ENCODE data around the gene C1orf21. TPM values are rescaled to one million over a fixed set of nuclear protein-coding genes. Genes with fewer than 3 reads are reported as not detected.
"Not testable (repeated sequence)": the region's sequence is repeated elsewhere in the genome, so short reads cannot be mapped to it uniquely, and the experiment has no call there.

C1orf21 gene, protein sequence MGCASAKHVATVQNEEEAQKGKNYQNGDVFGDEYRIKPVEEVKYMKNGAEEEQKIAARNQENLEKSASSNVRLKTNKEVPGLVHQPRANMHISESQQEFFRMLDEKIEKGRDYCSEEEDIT
- 43.3 TPM for total RNA-seq (ENCODE audit: unreplicated experiment)
- long read RNA-seq, full-length matches to known transcripts: 7 of 10 reads
- long read RNA-seq, partial matches to known transcripts: 0 of 10 reads
- long read RNA-seq, other reads (novel, unspliced or antisense): 3 of 10 reads

GRCh38 chr1:184386312-184387068, at the start of gene C1orf21:
C1orf21 (plus strand) TSS chr1:184387029; CDS start chr1:184477510, 90,481 bp downstream.
- no peaks in the 10 kb centered on the region for H3K36me3 Mint-ChIP-seq (ENCODE audit: unreplicated experiment)
- TF ChIP-seq, protein P1, sequence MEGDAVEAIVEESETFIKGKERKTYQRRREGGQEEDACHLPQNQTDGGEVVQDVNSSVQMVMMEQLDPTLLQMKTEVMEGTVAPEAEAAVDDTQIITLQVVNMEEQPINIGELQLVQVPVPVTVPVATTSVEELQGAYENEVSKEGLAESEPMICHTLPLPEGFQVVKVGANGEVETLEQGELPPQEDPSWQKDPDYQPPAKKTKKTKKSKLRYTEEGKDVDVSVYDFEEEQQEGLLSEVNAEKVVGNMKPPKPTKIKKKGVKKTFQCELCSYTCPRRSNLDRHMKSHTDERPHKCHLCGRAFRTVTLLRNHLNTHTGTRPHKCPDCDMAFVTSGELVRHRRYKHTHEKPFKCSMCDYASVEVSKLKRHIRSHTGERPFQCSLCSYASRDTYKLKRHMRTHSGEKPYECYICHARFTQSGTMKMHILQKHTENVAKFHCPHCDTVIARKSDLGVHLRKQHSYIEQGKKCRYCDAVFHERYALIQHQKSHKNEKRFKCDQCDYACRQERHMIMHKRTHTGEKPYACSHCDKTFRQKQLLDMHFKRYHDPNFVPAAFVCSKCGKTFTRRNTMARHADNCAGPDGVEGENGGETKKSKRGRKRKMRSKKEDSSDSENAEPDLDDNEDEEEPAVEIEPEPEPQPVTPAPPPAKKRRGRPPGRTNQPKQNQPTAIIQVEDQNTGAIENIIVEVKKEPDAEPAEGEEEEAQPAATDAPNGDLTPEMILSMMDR (IDR thresholded peaks at IDR 0.05; ENCODE audit: partially characterized antibody, unreplicated experiment): no peak
- H3K4me1 Mint-ChIP-seq (ENCODE audit: low read depth, unreplicated experiment): peaks cover 21% of the 10 kb centered on the region
- H3K27ac Mint-ChIP-seq (ENCODE audit: unreplicated experiment): peak within 1 kb of the TSS; percentile 94
- peak; percentile 97 for DNase-seq
- peaks cover 14% of the 10 kb centered on the region for H3K9me3 Mint-ChIP-seq (ENCODE audit: unreplicated experiment)
- H3K4me3 Mint-ChIP-seq (ENCODE audit: unreplicated experiment): peak within 1 kb of the TSS; percentile 94
- peaks cover 6% of the 10 kb centered on the region for H3K27me3 Mint-ChIP-seq (ENCODE audit: unreplicated experiment)

DNA sequence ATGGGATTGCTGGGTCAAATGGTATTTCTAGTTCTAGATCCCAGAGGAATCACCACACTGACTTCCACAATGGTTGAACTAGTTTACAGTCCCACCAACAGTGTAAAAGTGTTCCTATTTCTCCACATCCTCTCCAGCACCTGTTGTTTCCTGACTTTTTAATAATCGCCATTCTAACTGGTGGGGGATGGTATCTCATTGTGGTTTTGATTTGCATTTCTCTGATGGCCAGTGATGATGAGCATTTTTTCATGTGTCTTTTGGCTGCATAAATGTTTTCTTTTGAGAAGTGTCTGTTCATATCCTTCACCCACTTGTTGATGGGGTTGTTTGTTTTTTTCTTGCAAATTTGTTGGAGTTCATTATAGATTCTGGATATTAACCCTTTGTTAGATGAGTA, 49.0 kb upstream of the C1orf21 start:
- not testable (repeated sequence) for DNase-seq; H3K36me3 Mint-ChIP-seq (ENCODE audit: unreplicated experiment); H3K27ac Mint-ChIP-seq (ENCODE audit: unreplicated experiment); H3K9me3 Mint-ChIP-seq (ENCODE audit: unreplicated experiment); H3K27me3 Mint-ChIP-seq (ENCODE audit: unreplicated experiment); H3K4me1 Mint-ChIP-seq (ENCODE audit: low read depth, unreplicated experiment); H3K4me3 Mint-ChIP-seq (ENCODE audit: unreplicated experiment)

DNA sequence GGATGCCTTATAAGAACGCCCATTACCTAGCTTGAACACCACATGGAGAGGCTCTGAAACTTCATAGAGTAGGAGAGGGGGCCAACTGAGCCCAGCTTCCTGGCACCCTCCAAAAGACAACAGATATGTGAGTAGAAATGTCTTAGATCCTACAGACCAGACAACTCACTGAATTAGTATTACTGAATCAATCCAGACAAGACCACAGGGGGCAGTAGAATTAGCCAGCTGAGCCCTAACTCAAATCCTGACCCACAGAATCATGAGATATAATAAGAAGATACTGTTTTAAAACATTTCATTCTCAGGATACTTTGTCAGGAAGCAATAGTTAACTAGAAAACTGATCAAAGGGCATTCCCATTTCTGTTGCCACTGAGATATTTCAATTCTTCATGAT, 45.8 kb upstream of the C1orf21 start:
- Mint-ChIP-seq H3K9me3 (ENCODE audit: unreplicated experiment) (no peaks in the 10 kb centered on the region), H3K4me3 (ENCODE audit: unreplicated experiment) (no peak overlapping the region), H3K27me3 (ENCODE audit: unreplicated experiment) (no peaks in the 10 kb centered on the region), H3K4me1 (ENCODE audit: low read depth, unreplicated experiment) (no peaks in the 10 kb centered on the region), H3K27ac (ENCODE audit: unreplicated experiment) (no peak overlapping the region), H3K36me3 (ENCODE audit: unreplicated experiment) (no peaks in the 10 kb centered on the region)
- TF ChIP-seq, protein P1 (IDR thresholded peaks at IDR 0.05; ENCODE audit: partially characterized antibody, unreplicated experiment): no peak
- DNase-seq: no peak

- TF ChIP-seq, protein P1 (IDR thresholded peaks at IDR 0.05; ENCODE audit: partially characterized antibody, unreplicated experiment): no peak
- no peaks in the 10 kb centered on the region for H3K36me3 Mint-ChIP-seq (ENCODE audit: unreplicated experiment)
Measured at GRCh38 chr1:184350573-184350972, 36.3 kb upstream of the C1orf21 start.

GRCh38 chr1:184351416-184351975, 35.3 kb upstream of the C1orf21 start:
- Mint-ChIP-seq H3K4me3 (ENCODE audit: unreplicated experiment) (no peak overlapping the region), H3K36me3 (ENCODE audit: unreplicated experiment) (no peaks in the 10 kb centered on the region), H3K4me1 (ENCODE audit: low read depth, unreplicated experiment) (no peaks in the 10 kb centered on the region), H3K27ac (ENCODE audit: unreplicated experiment) (no peak overlapping the region), H3K9me3 (ENCODE audit: unreplicated experiment) (no peaks in the 10 kb centered on the region), H3K27me3 (ENCODE audit: unreplicated experiment) (no peaks in the 10 kb centered on the region)
- TF ChIP-seq, protein P1 (IDR thresholded peaks at IDR 0.05; ENCODE audit: partially characterized antibody, unreplicated experiment): no peak
- no peak for DNase-seq

More at GRCh38 chr1:184350573-184350972, 36.3 kb upstream of the C1orf21 start:
- Mint-ChIP-seq H3K27ac (ENCODE audit: unreplicated experiment) (no peak overlapping the region), H3K4me3 (ENCODE audit: unreplicated experiment) (no peak overlapping the region), H3K4me1 (ENCODE audit: low read depth, unreplicated experiment) (no peaks in the 10 kb centered on the region), H3K27me3 (ENCODE audit: unreplicated experiment) (no peaks in the 10 kb centered on the region), H3K9me3 (ENCODE audit: unreplicated experiment) (no peaks in the 10 kb centered on the region)
- no peak for DNase-seq

Data from glutamatergic neuron (in vitro differentiated cells).